B cell (primary cell): ENCODE results near the gene HOXC13.

Experiments
- EZH2 ChIP-seq: IDR thresholded peaks from 2 replicates; pipeline ENCODE4 v1.6.1; 2012; ENCODE audit warnings: borderline replicate concordance, low read depth, mild to moderate bottlenecking, moderate library complexity, low read length; ENCODE audit not compliant: insufficient read depth, poor library complexity, severe bottlenecking
- TF ChIP-seq, protein P1 (sequence below): fragments of 200-600 bp; IDR thresholded peaks from one replicate; pipeline ENCODE4 v1.8.0; 2022; ENCODE audit warnings: antibody characterized with exemption, mild to moderate bottlenecking

DNA sequence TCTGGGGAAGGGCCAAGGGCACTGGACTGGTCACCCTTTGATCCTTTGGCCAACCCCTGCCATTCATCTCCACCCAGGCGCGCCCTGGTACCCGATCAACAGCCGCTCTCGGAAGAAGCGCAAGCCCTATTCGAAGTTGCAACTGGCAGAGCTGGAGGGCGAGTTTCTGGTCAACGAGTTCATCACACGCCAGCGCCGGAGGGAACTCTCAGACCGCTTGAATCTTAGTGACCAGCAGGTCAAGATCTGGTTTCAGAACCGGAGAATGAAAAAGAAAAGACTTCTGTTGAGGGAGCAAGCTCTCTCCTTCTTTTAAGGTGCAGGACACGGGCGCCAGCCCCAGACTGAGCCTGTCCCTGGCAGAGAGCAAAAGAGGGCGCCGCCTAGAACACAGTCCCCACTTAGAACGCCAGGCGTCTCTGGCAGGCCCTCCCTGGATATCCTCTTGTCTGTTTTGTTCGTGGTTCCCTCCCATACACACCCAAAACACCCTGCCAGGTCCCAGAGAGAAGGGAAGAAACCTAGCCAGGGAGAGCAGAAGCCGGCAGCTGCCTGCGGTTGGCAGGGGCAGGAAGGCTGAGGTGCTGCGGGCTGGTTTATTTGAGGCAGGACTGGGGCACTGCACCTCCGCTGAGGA lies 17.7 kb downstream of the HOXC13 start:
- TF ChIP-seq, protein P1, sequence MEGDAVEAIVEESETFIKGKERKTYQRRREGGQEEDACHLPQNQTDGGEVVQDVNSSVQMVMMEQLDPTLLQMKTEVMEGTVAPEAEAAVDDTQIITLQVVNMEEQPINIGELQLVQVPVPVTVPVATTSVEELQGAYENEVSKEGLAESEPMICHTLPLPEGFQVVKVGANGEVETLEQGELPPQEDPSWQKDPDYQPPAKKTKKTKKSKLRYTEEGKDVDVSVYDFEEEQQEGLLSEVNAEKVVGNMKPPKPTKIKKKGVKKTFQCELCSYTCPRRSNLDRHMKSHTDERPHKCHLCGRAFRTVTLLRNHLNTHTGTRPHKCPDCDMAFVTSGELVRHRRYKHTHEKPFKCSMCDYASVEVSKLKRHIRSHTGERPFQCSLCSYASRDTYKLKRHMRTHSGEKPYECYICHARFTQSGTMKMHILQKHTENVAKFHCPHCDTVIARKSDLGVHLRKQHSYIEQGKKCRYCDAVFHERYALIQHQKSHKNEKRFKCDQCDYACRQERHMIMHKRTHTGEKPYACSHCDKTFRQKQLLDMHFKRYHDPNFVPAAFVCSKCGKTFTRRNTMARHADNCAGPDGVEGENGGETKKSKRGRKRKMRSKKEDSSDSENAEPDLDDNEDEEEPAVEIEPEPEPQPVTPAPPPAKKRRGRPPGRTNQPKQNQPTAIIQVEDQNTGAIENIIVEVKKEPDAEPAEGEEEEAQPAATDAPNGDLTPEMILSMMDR = no peak
- TF ChIP-seq EZH2 = no peak
